GM19099 (cell line): ENCODE results near the gene EBF4.

ENCODE experiments used
- POLR2A ChIP-seq: IDR thresholded peaks from 3 replicates; pipeline ENCODE4 v1.6.1; 2011; ENCODE audit warnings: low read depth; ENCODE audit not compliant: insufficient read length; ENCODE audit errors: extremely low read depth

The EBF4 gene

DNA sequence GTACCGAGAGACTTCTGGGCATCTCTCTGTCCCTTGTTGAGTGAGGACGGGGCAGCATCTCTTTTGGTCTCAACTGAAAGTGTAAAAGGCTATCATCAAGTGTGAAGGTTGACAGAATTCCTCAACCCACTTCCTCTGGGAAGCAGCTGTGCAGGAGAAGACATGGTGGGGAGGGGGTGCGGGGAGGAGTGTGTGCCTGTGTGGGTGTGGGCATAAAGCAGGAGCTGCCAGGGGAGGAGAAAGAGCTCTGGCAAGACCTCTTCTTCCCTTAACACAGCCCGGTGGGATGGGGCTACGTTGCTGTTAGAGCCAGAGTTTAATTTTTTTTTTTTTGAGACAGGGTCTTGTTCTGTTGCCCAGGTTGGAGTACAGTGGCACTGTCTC is 76.0 kb downstream of the EBF4 start:
- no peak for TF ChIP-seq POLR2A

GRCh38 chr20:2771631-2772080 is 79.1 kb downstream of the EBF4 start:
- TF ChIP-seq POLR2A: no peak

DNA sequence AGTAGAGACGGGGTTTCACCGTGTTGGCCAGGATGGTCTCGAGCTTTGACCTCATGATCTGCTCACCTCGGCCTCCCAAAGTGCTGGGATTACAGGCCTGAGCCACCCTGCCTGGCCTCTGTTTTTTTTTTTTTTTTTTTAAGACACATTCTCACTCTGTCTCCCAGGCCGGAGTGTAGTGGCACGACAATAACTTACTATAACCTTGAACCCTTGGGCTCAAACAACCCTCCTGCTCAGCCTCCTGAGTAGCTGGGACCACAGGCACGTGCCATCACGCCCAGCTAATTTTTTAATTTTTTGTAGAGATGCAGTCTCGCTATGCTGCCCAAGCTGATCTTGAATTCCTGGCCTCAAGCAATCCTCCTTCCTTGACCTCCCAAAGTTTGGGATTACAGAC is 81.2 kb downstream of the EBF4 start:
- no peak for TF ChIP-seq POLR2A

DNA sequence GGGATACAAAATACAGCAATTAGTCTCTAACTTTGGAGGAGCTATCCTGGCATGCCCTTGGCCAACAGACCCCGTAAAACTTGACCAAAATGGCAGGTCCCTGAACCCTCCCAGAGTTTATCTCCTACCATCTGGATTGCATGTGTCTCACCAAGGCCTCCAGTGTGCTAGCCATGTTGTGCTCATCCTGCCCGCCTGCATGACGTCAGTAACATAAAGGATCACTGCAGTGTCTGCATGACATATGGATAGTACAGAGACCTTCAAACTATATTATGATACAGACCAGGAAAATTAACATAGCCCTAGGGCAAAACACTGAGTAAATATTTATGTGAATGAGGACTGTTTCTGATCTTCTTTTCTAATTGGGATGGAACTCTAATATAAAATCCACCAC is 82.6 kb downstream of the EBF4 start:
- no peak for TF ChIP-seq POLR2A

DNA sequence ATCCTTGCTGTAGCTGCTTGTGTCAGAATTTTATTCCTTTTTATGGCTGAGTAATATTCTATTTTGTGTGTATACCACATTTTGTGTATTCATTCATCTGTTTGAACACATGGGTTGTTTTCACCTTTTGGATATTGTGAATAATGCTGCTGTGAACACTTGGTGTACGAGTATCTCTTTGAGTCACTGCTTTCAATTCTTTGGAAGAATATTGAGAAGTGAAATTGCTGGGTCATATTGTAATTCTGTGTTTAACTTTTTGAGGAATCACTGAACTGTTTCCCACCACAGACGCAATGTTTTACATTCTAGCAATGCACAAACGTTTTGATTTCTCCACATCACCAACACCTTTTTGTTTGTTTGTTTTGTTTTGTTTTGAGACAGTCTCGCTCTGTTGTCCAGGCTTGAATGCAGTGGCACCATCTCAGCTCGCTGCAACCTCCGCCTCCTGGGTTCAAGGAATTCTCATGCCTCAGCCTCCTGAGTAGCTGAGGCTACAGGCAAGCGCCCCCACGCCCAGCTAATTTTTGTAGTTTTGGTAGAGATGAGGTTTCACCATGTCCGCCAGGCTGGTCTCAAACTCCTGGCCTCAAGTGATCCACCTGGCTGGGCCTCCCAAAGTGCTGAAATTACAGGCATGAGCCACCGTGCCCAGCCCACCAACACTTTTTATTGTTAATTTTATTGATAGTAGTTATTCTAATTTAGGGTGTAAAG is 86.2 kb downstream of the EBF4 start:
- no peak for TF ChIP-seq POLR2A

DNA sequence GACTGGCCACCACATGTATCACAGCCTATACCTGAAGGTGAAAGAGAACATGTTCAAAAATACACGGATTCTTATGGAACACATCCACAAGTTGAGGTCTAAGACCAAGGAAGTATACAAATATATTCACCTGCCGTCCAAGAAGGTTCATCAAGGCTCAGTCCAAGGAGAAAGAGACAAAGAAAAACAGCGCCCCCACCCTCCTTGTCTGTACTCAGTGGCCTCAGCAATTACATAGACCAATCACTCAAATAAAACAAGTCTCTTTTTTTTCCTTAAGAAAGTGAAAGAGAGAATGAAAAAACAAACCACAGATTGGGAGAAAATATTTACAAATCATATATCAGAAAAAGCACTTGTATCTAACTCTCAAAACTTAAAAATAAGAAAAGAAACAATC is 88.4 kb downstream of the EBF4 start:
- TF ChIP-seq POLR2A: no peak

DNA sequence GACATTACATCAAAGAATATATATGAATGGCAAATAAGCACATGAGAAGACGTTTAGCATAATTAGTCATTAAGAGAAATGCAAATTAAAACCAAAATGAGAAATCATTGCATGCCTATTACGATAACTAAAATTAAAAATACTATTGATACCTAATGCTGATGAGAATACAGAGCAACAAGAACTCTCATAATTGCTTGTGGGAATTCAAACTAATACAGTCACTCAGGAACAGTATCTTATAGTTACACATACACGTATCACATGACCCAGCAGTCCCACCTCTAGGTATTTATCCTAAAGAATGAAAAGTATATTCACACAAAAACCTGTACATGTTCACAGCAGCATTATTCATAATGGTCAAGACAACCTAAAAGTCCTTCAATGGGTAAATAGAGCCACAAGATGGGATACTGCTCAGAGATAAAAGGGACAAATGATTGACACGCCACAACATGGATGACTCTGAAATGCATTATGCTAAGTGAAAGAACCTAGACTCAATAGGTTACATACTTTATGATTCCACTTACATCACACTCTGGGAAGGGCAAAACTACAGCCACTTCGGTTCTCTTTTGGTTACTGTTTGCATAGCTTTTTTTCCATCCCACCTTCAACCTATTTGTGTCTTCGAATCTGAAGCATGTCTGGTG is 91.5 kb downstream of the EBF4 start:
- no peak for TF ChIP-seq POLR2A

DNA sequence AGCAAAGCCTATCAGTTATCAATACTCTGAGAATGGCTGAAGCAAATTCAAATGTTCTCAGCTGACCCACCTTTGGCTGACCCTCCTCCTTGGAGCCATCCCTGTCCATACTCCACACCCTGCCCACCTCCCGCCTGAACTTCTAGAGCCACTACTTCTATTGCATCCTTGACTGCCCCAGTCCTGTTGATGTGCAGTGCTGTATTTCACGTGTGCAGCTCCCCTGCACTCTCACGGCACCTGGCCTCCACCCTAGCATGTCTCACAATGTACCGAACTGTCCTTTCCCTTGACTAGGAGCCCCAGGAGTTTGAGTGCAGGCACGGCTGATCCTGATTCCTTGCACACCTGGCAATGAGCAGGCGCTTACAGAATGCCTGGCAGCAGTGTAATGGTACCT is 100.9 kb downstream of the EBF4 start:
- no peak for TF ChIP-seq POLR2A

DNA sequence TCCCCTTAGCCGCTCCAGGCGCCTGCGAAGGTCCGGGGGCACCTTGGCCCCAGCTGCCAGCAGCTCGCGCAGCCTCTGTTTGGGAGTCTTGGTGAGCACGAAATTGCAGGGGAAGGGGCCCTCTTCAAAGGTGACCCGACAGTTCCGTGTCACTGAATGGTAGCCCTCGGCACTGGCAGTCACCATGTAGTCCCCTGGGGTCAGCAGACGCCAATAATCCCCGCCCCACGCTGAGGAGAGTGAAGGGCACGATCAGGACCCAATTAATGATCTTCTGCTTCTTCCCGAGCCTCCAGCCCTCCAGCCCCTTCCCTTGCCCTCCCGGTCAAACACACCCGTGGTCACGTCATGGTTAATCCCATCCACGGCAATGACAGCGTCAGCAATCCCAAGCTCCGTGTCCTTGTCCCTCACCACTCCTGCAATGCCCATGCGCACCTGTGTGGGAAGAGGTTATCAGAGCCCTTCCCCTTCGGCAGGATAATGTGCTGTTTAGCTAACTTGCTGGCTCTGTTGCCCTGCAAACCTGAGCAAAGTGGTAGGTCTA is 101.7 kb downstream of the EBF4 start:
- peak; percentile 14 for TF ChIP-seq POLR2A

DNA sequence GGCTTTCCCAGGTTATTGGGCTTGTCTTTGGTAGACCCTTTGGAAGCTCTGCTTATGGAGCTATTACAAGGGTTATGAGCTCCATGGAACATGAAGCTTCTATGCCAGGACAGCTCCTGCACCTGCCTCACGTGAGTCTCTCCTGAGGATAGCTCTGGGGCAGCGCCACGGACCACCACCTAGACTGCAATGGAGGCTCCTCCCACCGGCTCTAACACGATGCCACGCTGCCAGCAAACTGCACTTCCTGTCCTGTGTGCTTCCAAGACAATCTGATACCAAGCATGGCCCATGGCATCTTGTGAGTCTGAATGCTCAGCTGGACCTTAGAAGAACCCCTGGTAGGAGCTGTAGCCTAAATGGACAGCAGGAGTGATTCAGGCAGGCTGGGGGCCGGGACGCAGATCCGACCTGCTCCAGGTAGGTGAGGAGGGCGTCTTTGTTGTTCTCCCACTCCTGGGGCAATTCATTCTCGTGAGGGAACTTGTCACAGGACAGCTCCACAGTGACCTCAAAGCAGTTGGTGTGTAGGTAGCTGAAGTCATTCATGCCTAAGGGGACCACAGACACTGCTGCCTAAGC is 102.4 kb downstream of the EBF4 start:
- TF ChIP-seq POLR2A: no peak

- no peak for TF ChIP-seq POLR2A
These were observed 102.9 kb downstream of the EBF4 start for GRCh38 chr20:2795451-2795850.

DNA sequence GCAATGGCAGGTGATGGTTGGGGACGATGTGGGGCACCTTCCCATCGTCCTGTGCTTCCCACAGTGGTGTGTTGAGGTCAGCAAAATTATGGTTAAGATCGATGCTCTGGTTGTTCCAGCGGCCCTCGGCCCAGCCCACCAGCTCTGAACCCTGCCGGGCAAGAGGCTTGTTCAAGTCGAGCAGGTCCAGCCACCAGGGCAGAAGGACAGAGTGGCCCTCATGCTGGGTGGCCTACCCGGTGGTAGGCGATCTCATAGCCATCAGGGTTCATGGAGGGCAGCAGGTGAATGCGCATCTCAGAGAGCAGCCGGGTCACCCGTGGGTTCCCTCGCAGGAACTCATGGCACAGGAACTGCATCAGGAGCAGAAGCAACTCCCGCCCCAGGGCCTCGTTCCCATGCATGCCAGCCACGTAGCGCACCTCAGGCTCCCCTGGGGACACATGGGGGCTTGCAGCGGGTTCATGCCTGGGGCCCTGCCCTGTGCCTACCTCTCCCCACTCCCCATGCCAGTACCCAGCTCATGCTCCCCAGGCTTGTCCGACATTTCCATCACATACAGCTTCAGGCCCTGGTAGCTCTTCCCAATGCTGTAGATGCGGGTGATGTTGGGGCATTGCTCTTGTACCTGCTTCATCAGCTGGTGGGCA is 103.6 kb downstream of the EBF4 start:
- no peak for TF ChIP-seq POLR2A

DNA sequence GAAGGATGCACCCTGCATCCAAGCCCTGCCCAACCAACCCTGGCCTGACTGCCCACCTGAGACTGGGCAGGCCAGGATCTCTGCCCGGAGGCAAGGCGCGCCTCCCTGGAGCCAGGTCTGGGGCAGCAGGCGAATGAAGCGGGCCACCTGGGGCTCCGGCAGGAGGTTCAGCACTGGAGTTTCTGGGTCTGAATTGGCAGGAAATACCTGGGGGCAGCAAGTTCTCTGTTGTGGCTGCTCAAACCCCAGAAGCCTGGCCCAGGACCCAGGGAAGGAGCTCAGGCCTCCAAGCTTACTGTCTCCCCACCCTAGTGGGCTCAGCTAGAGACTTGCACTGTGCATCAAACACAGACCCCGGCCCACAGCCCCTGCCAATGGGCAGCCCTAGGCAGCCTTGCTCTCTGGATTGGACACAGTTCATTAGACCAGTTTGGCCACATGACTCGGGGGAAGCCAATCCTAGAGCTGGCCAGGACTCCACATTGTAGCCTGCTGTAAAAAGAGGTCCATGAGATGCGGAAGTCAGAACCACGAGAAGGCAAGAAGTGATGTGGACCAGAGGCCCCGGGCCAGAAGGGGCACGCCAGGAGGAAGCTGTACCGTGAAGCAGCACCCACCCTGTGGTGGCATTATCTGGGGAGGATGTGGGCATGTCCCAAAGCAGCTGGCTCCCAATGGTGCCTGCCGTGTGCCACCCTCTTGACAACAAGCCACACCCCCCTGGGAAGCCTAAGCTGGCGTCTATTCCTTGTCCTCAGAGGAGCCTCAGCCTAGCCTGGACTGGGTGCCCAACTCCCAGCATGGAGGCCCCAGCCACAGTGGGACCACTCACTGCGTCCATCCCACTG is 104.8 kb downstream of the EBF4 start:
- TF ChIP-seq POLR2A: no peak

DNA sequence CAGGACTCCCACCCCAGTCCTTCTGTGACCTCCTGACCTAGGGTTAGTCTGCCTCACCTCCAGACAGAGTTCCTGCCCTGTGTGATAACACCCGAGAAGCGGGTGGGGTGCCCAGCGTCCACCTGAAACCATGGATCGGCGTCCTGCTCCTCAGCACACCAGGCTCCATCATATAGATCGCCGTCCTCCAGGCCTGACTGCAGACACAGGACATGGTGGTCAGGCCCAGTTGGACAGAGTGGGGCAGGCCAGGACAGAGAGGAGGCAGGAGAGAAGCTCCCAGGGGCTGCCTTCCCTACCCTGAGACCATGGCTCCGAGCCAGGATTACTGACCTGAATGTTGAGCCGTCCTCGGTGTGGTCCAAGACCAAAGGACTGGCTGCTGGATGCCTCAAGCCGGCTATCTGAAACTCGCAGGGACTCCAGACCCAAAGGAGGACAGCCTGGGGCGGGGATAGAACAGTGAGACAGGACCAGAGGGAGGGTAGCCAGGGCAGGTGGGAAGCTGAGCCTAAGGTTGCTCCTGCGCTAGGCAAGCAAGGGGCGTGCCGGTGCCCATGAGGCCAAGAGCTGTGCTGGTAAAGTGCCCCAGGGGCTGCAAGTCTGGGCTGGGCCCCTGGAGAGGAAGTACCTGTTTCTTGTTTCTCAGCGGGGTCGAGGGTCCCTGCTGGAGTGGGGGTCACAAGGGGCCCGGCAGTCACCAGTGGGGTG is 105.7 kb downstream of the EBF4 start:
- no peak for TF ChIP-seq POLR2A
